DND-41 (cell line): ENCODE data around the gene LILRA5.
"Not testable (repeated sequence)": the region's sequence is repeated elsewhere in the genome, so short reads cannot be mapped to it uniquely, and the experiment has no call there.

Source experiments
- CTCF ChIP-seq: IDR thresholded peaks from 2 replicates; pipeline ENCODE4 v1.5.1; 2012; ENCODE audit warnings: borderline replicate concordance, low read length, moderate library complexity, mild to moderate bottlenecking; ENCODE audit not compliant: poor library complexity, severe bottlenecking; ENCODE audit errors: extremely low read depth
- EZH2 ChIP-seq: IDR thresholded peaks from 3 replicates; pipeline ENCODE4 v1.6.1; 2012; ENCODE audit warnings: borderline replicate concordance, low read depth, mild to moderate bottlenecking, moderate library complexity, low read length, inconsistent platforms; ENCODE audit not compliant: severe bottlenecking

- TF ChIP-seq CTCF, EZH2: not testable (repeated sequence)
Measured at GRCh38 chr19:54322295-54322694, 9.3 kb upstream of the LILRA5 start.
